Bronchial epithelial cell (primary cell): ENCODE data around the gene ADH1C. TPM values are rescaled to one million over a fixed set of nuclear protein-coding genes. Genes with fewer than 3 reads are reported as not detected.

ENCODE experiments used
- DNase-seq: peaks from one replicate; pipeline ENCODE4 v3.0.0-alpha.2; 2010; ENCODE audit warnings: low read depth
- FAIRE-seq: peaks from 2 replicates; lab custom pipeline; 2011; peaks lifted over from hg19 to GRCh38; lab: Jason Lieb, UNC
- H3K27me3 ChIP-seq: 2 replicates; pipeline ENCODE4 v1.5.1; 2011; ENCODE audit warnings: low read length; ENCODE audit not compliant: control insufficient read depth, insufficient read depth
- H3K36me3 ChIP-seq: 2 replicates; pipeline ENCODE4 v1.5.1; 2011; ENCODE audit warnings: low read length; ENCODE audit not compliant: control insufficient read depth, insufficient read depth
- H3K4me3 ChIP-seq: 2 replicates; pipeline ENCODE4 v1.5.1; 2011; ENCODE audit warnings: mild to moderate bottlenecking, low read depth, low read length, control low read depth
- CTCF ChIP-seq: IDR thresholded peaks from 2 replicates; pipeline ENCODE4 v1.5.1; 2011; ENCODE audit warnings: mild to moderate bottlenecking, moderate library complexity, low read length, control low read depth, inconsistent platforms; ENCODE audit not compliant: insufficient read depth, severe bottlenecking
- total RNA-seq: library from RNA; depleted of rRNA; stranded (reverse); fragments of >200 nt; gene quantifications from 2 replicates; pipeline ENCODE4 v1.2.1, GENCODE V29; 2014

The ADH1C gene
- total RNA-seq, 1 donor from 2014 or later: 0.26 TPM

GRCh38 chr4:99362768-99363167 is 10.2 kb upstream of the ADH1C start:
- Histone ChIP-seq H3K36me3 (no peaks in the 10 kb centered on the region), H3K27me3 (no peaks in the 10 kb centered on the region), H3K4me3 (no peak overlapping the region)
- DNase-seq (no peak), FAIRE-seq (no peak)
- no peak for TF ChIP-seq CTCF

GRCh38 chr4:99361899-99362275 is 9.3 kb upstream of the ADH1C start:
- no peak for DNase-seq
- Histone ChIP-seq H3K27me3 (no peaks in the 10 kb centered on the region), H3K4me3 (no peak overlapping the region), H3K36me3 (no peaks in the 10 kb centered on the region)
- no peak for FAIRE-seq
- no peak for TF ChIP-seq CTCF

- DNase-seq (no peak), FAIRE-seq (no peak)
- no peaks in the 10 kb centered on the region for H3K36me3 ChIP-seq
- H3K4me3 ChIP-seq: no peak overlapping the region
- no peaks in the 10 kb centered on the region for H3K27me3 ChIP-seq
- TF ChIP-seq CTCF: no peak
These were observed 8.8 kb upstream of the ADH1C start for GRCh38 chr4:99361268-99361898.

- no peaks in the 10 kb centered on the region for H3K36me3 ChIP-seq
- no peak for DNase-seq
- H3K4me3 ChIP-seq: no peak overlapping the region
- no peak for TF ChIP-seq CTCF
- H3K27me3 ChIP-seq: no peaks in the 10 kb centered on the region
- FAIRE-seq: no peak
These were observed 7.1 kb upstream of the ADH1C start for GRCh38 chr4:99359480-99360204.

- no peak for TF ChIP-seq CTCF
- FAIRE-seq: no peak
- no peak for DNase-seq
- no peaks in the 10 kb centered on the region for H3K27me3 ChIP-seq
- H3K36me3 ChIP-seq: no peaks in the 10 kb centered on the region
- H3K4me3 ChIP-seq: no peak overlapping the region
These were observed 5.4 kb upstream of the ADH1C start for GRCh38 chr4:99357948-99358347.
